CD4-positive, alpha-beta T cell treated with Interleukin-2 at 100 ng/mL for 4 hours (primary cell): ENCODE data around the gene KCTD5.

ENCODE experiments used
- DNase-seq: peaks from one replicate; pipeline ENCODE4 v3.0.0-alpha.2; 2020; ENCODE audit warnings: low spot score

The KCTD5 gene

GRCh38 chr16:2697401-2697948 is 15.2 kb downstream of the KCTD5 start:
- no peak for DNase-seq

GRCh38 chr16:2698103-2698870 is 16.0 kb downstream of the KCTD5 start:
- DNase-seq, result no peak

- DNase-seq, result no peak
Measured at GRCh38 chr16:2698965-2699750, 16.8 kb downstream of the KCTD5 start.

GRCh38 chr16:2699791-2700600 is 17.7 kb downstream of the KCTD5 start:
- DNase-seq, result no peak

- DNase-seq, result no peak
Measured at GRCh38 chr16:2700786-2701185, 18.5 kb downstream of the KCTD5 start.

- DNase-seq, result no peak
Measured at GRCh38 chr16:2701272-2701671, 18.9 kb downstream of the KCTD5 start.

- DNase-seq, result no peak
Measured at GRCh38 chr16:2701713-2702437, 19.6 kb downstream of the KCTD5 start.

- no peak for DNase-seq
Measured at GRCh38 chr16:2702438-2702825, 20.1 kb downstream of the KCTD5 start.

GRCh38 chr16:2702871-2703745 is 20.8 kb downstream of the KCTD5 start:
- DNase-seq, result no peak

- no peak for DNase-seq
Measured at GRCh38 chr16:2704166-2704982, 22.1 kb downstream of the KCTD5 start.

GRCh38 chr16:2704983-2705275 is 22.6 kb downstream of the KCTD5 start:
- DNase-seq, result no peak

GRCh38 chr16:2705351-2705750 is 23.0 kb downstream of the KCTD5 start:
- DNase-seq, result no peak

- no peak for DNase-seq
Measured at GRCh38 chr16:2706085-2706484, 23.8 kb downstream of the KCTD5 start.

GRCh38 chr16:2706611-2707311 is 24.4 kb downstream of the KCTD5 start:
- no peak for DNase-seq

GRCh38 chr16:2707368-2708289 is 25.3 kb downstream of the KCTD5 start:
- no peak for DNase-seq

GRCh38 chr16:2708290-2708639 is 25.9 kb downstream of the KCTD5 start:
- no peak for DNase-seq

GRCh38 chr16:2708955-2709587 is 26.7 kb downstream of the KCTD5 start:
- DNase-seq, result no peak

- no peak for DNase-seq
Measured at GRCh38 chr16:2709588-2709984, 27.3 kb downstream of the KCTD5 start.
